ENCODE measurements around the gene RGCC. TPM values are rescaled to one million over a fixed set of nuclear protein-coding genes. Genes with fewer than 3 reads are reported as not detected.

The RGCC gene
- total and polyA plus RNA-seq, 2 donors (not counting 1 experiment from before 2014, with no cell fraction given) = 65.9 to 148 TPM

DNA sequence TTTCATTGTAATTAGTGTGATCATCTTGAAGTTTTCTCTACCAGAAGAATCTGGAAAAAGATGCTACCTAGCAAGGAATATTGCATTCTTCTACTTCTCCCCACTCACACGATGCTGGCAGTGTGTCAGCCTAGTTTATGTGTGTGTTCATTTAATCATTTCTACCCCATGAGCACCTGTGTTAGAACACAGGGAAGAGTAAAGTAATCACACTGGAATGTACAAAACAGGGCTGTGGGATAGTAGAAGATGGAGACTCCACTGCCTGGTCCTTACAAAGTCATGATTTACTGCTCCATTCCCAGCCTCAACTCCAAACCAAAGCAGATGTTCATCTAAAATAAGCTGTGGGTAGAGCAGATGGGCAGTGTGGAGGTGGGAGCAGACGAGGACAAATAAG lies 47.7 kb upstream of the RGCC start:
- Histone ChIP-seq H4K20me1 (ENCODE audit: control insufficient read depth, extremely low read depth, insufficient read depth, low read length) (no peaks in the 10 kb centered on the region), H3K79me2 (ENCODE audit: control insufficient read depth, insufficient read depth, low read length) (no peaks in the 10 kb centered on the region), H2AFZ (ENCODE audit: low read length) (no peak overlapping the region), H3K9ac (ENCODE audit: insufficient read depth, low read length) (no peak overlapping the region), H3K4me2 (ENCODE audit: extremely low read depth, insufficient read depth, low read length) (no peak overlapping the region), H3K36me3 (ENCODE audit: control insufficient read depth, insufficient read depth, low read length) (no peaks in the 10 kb centered on the region), H3K4me1 (ENCODE audit: control insufficient read depth, extremely low read depth, insufficient read depth, low read length) (no peaks in the 10 kb centered on the region), H3K27ac (ENCODE audit: insufficient read depth, low read length) (no peak overlapping the region), H3K27me3 (ENCODE audit: control insufficient read depth, insufficient read depth, low read length) (no peaks in the 10 kb centered on the region), H3K9me3 (ENCODE audit: control insufficient read depth, insufficient read depth, low read depth, low read length) (no peaks in the 10 kb centered on the region), H3K4me3 (replicated peaks in 1 of 4; ENCODE audit: control extremely low read depth in 1 of 4, insufficient read depth in 1 of 4, low read depth in 3 of 4, low read length in 4 of 4) (no peak overlapping the region)
- no peak for TF ChIP-seq EZH2 (IDR thresholded peaks at IDR 0.05; ENCODE audit: low read length, missing control alignments)
- TF ChIP-seq, protein P1, sequence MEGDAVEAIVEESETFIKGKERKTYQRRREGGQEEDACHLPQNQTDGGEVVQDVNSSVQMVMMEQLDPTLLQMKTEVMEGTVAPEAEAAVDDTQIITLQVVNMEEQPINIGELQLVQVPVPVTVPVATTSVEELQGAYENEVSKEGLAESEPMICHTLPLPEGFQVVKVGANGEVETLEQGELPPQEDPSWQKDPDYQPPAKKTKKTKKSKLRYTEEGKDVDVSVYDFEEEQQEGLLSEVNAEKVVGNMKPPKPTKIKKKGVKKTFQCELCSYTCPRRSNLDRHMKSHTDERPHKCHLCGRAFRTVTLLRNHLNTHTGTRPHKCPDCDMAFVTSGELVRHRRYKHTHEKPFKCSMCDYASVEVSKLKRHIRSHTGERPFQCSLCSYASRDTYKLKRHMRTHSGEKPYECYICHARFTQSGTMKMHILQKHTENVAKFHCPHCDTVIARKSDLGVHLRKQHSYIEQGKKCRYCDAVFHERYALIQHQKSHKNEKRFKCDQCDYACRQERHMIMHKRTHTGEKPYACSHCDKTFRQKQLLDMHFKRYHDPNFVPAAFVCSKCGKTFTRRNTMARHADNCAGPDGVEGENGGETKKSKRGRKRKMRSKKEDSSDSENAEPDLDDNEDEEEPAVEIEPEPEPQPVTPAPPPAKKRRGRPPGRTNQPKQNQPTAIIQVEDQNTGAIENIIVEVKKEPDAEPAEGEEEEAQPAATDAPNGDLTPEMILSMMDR (conservative IDR thresholded peaks at IDR 0.05 in 1 of 2, IDR thresholded peaks at IDR 0.05 in 1 of 2; ENCODE audit: low read depth in 1 of 2, low read length in 2 of 2) = no peak
- peak in 1 of 2 donors; percentile 5 for DNase-seq (ENCODE audit: low read depth in 2 of 2)

DNA sequence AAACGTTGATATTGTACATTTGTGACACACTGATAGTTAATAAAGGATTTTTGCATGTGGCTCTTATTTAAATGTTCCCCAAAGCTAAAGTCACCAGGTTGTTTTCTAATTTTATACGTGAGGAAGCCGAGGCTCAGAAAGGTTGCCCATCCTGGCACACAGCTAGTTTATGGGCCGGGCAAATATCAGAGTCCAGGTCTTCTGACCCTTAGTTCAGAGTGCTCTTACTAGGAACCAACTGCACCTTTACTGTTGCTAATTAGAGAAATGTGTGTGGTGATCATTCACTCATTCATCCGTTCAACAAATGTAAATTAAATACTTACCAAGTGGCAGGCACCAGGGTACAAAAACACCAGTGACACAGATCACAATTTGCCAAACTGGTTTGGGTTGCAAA lies 46.3 kb upstream of the RGCC start:
- H3K79me2 ChIP-seq (ENCODE audit: control insufficient read depth, insufficient read depth, low read length) = no peaks in the 10 kb centered on the region
- H3K4me2 ChIP-seq (ENCODE audit: extremely low read depth, insufficient read depth, low read length) = no peak overlapping the region
- H3K27me3 ChIP-seq (ENCODE audit: control insufficient read depth, insufficient read depth, low read length) = no peaks in the 10 kb centered on the region
- no peaks in the 10 kb centered on the region for H3K4me1 ChIP-seq (ENCODE audit: control insufficient read depth, extremely low read depth, insufficient read depth, low read length)
- H3K9me3 ChIP-seq (ENCODE audit: control insufficient read depth, insufficient read depth, low read depth, low read length) = no peaks in the 10 kb centered on the region
- DNase-seq (ENCODE audit: low read depth in 2 of 2) = no peak
- no peaks in the 10 kb centered on the region for H3K36me3 ChIP-seq (ENCODE audit: control insufficient read depth, insufficient read depth, low read length)
- H3K4me3 ChIP-seq (replicated peaks in 1 of 4; ENCODE audit: control extremely low read depth in 1 of 4, insufficient read depth in 1 of 4, low read depth in 3 of 4, low read length in 4 of 4) = no peak overlapping the region
- H4K20me1 ChIP-seq (ENCODE audit: control insufficient read depth, extremely low read depth, insufficient read depth, low read length) = no peaks in the 10 kb centered on the region
- H3K9ac ChIP-seq (ENCODE audit: insufficient read depth, low read length) = no peak overlapping the region
- no peak overlapping the region for H2AFZ ChIP-seq (ENCODE audit: low read length)
- TF ChIP-seq, protein P1 (conservative IDR thresholded peaks at IDR 0.05 in 1 of 2, IDR thresholded peaks at IDR 0.05 in 1 of 2; ENCODE audit: low read depth in 1 of 2, low read length in 2 of 2) = no peak
- TF ChIP-seq EZH2 (IDR thresholded peaks at IDR 0.05; ENCODE audit: low read length, missing control alignments) = no peak
- no peak overlapping the region for H3K27ac ChIP-seq (ENCODE audit: insufficient read depth, low read length)

DNA sequence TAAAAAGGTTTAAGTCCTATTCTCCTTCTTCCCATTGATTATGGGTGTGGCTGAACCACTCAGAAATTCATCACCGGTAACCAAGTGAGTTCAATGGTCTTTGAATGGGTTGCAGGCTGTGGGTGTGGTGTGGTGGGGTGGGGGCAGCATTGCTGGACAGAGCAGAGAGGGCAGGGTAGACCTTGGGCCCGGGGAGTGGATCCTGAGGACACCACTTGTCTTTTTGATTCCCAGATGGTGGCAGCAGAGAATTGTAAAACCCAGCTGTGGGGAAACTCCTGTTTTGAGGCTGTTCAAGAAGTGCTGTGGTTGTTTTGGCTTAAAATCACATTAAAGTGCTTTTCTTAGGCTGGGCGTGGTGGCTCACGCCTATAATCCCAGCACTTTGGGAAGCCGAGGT lies 45.8 kb upstream of the RGCC start:
- H2AFZ ChIP-seq (ENCODE audit: low read length) = no peak overlapping the region
- no peaks in the 10 kb centered on the region for H4K20me1 ChIP-seq (ENCODE audit: control insufficient read depth, extremely low read depth, insufficient read depth, low read length)
- no peak overlapping the region for H3K9ac ChIP-seq (ENCODE audit: insufficient read depth, low read length)
- no peak overlapping the region for H3K4me2 ChIP-seq (ENCODE audit: extremely low read depth, insufficient read depth, low read length)
- TF ChIP-seq EZH2 (IDR thresholded peaks at IDR 0.05; ENCODE audit: low read length, missing control alignments) = no peak
- TF ChIP-seq, protein P1 (conservative IDR thresholded peaks at IDR 0.05 in 1 of 2, IDR thresholded peaks at IDR 0.05 in 1 of 2; ENCODE audit: low read depth in 1 of 2, low read length in 2 of 2) = peak; percentile 44 to 48
- no peaks in the 10 kb centered on the region for H3K27me3 ChIP-seq (ENCODE audit: control insufficient read depth, insufficient read depth, low read length)
- H3K4me3 ChIP-seq (replicated peaks in 1 of 4; ENCODE audit: control extremely low read depth in 1 of 4, insufficient read depth in 1 of 4, low read depth in 3 of 4, low read length in 4 of 4) = no peak overlapping the region
- peak; percentile 54 to 77 for DNase-seq (ENCODE audit: low read depth in 2 of 2)
- H3K4me1 ChIP-seq (ENCODE audit: control insufficient read depth, extremely low read depth, insufficient read depth, low read length) = no peaks in the 10 kb centered on the region
- no peaks in the 10 kb centered on the region for H3K36me3 ChIP-seq (ENCODE audit: control insufficient read depth, insufficient read depth, low read length)
- H3K27ac ChIP-seq (ENCODE audit: insufficient read depth, low read length) = no peak overlapping the region
- no peaks in the 10 kb centered on the region for H3K79me2 ChIP-seq (ENCODE audit: control insufficient read depth, insufficient read depth, low read length)
- no peaks in the 10 kb centered on the region for H3K9me3 ChIP-seq (ENCODE audit: control insufficient read depth, insufficient read depth, low read depth, low read length)

Measured in fibroblast of lung (primary cell).